Measurements from ENCODE around the gene FAM131C. TPM values are rescaled to one million over a fixed set of nuclear protein-coding genes. Genes with fewer than 3 reads are reported as not detected.

Gene FAM131C
- total RNA-seq, 2 donors from 2014 or later, result 0.32 to 0.86 TPM

DNA sequence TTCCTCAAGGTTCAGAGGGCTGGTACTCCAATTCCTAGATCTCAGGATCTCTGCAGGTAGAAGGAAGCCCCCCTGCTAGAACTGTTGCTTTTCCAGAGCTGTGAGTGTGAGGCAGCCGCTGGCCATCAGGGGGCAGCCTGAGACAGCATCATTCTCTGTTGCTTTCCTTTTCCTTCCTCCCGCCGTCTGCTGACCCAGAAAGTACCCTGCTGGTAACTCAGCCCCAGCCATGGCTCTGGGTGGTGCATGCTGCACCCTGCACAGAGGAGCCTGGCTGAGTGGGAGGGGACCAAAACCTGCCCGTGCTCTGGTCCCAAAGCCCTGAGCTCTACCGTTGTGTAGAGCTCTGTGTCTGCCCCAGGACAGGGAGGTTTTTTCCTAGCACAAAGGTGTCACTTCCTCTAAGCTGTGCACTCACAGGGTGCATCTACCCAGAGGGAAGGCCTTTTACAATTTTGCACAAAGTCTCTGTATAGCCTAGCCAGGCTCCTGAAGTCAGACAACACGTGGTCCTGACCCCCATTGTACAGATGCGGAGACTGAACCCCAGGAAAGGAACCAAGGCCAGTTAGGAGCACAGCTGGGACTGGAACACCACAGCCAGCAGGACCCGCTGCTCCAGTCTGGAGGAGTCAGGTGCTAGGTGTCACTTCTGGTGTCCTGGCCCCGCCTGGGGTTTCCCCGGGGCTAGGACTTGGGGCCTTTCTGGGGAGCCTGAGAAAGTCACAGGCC, 5.6 kb upstream of the FAM131C start:
- Mint-ChIP-seq H3K4me1 (ENCODE audit: low read depth) (peaks cover 6% of the 10 kb centered on the region), H3K4me3 (peak overlapping the region; percentile 67 to 86), H3K36me3 (ENCODE audit: insufficient read depth in 2 of 2) (no peaks in the 10 kb centered on the region), H3K27ac (no peak overlapping the region), H3K9me3 (no peaks in the 10 kb centered on the region), H3K27me3 (ENCODE audit: low read depth) (peaks cover 6% of the 10 kb centered on the region)
- DNase-seq (peak; percentile 61 to 77), ATAC-seq (replicated peaks in 1 of 2) (peak; percentile 78 to 87)

DNA sequence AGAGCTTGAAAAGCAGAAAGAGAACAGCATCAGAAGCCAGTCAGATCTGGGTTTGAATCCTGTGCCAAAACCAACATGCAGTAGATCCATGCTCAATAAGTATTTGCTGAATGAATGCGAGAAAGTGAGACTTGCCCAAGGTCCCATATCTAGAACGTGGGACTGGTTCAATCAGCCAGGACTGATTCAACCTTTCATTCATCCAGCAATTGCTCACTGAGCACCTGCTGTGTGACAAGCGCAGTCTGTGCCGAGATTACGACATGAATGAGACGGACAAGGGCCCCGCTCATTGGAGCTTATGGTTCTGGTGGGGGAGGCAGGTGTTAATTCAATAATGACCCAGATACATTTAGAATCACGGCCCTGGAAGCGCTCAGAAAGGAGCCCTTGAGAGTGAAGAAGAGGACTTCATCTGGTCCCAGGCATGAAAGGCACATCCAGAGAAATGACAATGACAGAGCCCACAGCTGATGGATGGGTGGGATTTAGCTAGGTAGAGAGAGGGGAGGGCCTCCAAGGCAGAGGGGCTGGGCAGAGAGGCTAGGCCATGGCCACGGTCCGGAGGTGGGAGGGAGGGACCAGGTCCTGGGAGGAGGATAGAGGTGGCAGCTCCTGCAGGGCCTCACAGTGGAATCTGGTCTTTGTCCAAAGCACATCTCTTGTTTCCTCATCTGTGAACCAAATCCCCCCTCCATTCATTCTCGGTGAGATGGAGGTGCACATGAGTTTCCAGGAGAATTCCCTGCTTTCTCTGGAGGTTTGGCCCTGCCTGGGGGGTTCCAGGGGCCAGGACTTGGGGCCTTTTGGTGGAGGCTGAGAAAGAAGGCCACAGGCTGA, 4.2 kb upstream of the FAM131C start:
- H3K4me3 Mint-ChIP-seq, result no peak overlapping the region
- ATAC-seq (replicated peaks in 1 of 2), result no peak
- H3K27ac Mint-ChIP-seq, result peak overlapping the region; percentile 7

DNA sequence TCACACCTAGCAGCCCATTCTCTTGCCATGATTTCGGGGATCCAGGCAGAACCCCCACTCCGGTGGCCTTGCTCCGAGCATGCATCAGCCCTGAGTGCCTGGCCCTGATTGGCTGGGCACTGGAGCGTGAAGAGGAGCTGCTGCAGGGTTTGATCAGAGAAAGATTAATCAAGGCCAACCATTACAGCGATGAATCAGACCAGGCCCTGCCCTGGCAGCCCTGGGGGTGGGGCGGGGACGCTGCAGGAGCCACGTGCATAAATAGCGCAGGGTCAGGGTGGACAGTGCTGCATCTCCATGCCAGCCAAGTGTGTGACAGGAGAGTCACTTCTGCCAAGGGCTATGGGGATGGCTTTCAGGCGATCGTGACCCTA, 3.4 kb upstream of the FAM131C start:
- Mint-ChIP-seq H3K36me3 (ENCODE audit: insufficient read depth in 2 of 2) (no peaks in the 10 kb centered on the region), H3K4me3 (no peak overlapping the region), H3K27me3 (ENCODE audit: low read depth) (peaks cover 12% of the 10 kb centered on the region), H3K9me3 (no peaks in the 10 kb centered on the region), H3K4me1 (ENCODE audit: low read depth) (peaks cover 6% of the 10 kb centered on the region), H3K27ac (peak overlapping the region; percentile 7)
- ATAC-seq (replicated peaks in 1 of 2) (no peak), DNase-seq (no peak)

More for the DNA sequence above, 4.2 kb upstream of the FAM131C start:
- Mint-ChIP-seq H3K36me3 (ENCODE audit: insufficient read depth in 2 of 2) (no peaks in the 10 kb centered on the region), H3K4me1 (ENCODE audit: low read depth) (peaks cover 6% of the 10 kb centered on the region), H3K9me3 (no peaks in the 10 kb centered on the region), H3K27me3 (ENCODE audit: low read depth) (peaks cover 12% of the 10 kb centered on the region)
- no peak for DNase-seq

DNA sequence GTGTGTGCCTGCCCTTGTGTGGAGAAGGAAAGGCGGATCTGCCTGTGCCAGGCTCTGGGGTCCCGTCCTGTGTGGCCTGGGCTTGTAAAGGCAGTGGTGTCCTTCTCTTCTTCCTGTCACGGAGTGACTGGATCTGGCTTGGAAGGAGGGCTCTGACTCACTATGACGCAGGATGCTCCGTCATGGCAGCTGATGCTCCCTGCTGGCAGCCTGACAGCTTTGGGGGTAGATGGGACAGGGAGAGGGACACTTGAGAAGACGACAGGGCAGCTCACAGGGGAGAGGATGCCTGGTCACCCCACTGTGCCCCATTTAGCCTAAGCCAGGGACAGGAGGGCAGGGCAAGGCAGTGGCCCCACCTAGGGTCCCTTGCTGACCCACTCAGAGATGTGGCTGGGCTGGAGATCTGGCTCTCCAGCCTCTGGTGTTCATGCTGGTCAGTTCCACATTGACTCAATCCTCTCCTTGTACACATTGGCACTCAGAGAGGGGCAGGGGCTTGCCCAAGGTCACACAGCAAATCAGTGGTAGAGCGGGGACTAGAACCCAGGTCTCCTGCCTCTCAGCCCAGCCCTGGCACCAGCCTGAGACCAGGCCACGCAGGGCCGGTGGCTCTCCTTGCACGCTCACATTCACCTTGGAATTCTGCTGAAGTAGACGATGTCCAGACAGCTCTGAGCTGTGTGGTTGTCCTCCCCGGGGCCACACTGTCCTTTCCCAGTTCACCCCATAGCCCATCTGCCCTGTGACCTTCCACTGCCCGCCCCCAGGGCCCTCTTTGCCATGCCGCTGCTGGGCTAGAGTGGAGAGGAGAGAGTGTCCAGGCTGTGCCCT, 2.8 kb upstream of the FAM131C start:
- Mint-ChIP-seq H3K9me3 (no peaks in the 10 kb centered on the region), H3K27ac (no peak overlapping the region), H3K4me1 (ENCODE audit: low read depth) (peaks cover 6% of the 10 kb centered on the region), H3K4me3 (no peak overlapping the region), H3K27me3 (ENCODE audit: low read depth) (peaks cover 12% of the 10 kb centered on the region), H3K36me3 (ENCODE audit: insufficient read depth in 2 of 2) (no peaks in the 10 kb centered on the region)
- ATAC-seq (replicated peaks in 1 of 2) (no peak), DNase-seq (no peak)

DNA sequence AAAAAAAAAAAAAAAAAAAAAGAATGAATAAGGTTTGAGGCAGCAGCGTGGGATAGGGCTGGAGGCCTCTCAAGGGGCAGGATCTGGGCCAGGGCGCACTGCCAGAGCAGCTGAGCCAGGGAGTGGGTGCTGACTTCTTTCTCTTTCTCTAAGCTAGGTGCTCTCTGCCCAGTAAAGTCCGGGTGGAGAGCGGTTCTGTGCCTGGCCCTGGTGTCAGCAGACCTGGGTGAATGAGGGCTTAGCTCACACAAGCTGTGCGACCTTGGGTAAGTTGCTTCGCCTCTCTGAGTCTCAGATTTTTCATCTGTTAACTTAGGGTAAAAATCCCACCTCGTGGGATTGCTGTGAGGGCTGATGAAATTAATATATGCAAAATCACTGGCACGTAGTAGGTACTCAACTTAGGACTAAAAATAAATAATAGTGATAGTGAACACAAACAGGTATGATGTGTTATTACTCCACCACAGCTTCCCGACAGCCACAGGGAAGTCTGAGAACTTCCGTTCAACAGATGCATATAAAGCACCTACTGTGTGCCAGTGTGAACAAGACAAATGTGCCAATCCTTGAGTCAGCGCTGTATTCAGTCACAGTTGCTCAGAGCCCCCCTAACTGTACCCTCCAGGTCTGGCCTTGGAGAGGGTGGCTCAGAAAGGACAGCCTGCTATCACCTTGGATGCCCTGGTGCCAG, 2.0 kb upstream of the FAM131C start:
- no peak overlapping the region for H3K4me3 Mint-ChIP-seq
- H3K27me3 Mint-ChIP-seq (ENCODE audit: low read depth), result peaks cover 12% of the 10 kb centered on the region
- no peak overlapping the region for H3K27ac Mint-ChIP-seq
- H3K36me3 Mint-ChIP-seq (ENCODE audit: insufficient read depth in 2 of 2), result no peaks in the 10 kb centered on the region
- ATAC-seq (replicated peaks in 1 of 2) (no peak), DNase-seq (no peak)
- peaks cover 6% of the 10 kb centered on the region for H3K4me1 Mint-ChIP-seq (ENCODE audit: low read depth)
- H3K9me3 Mint-ChIP-seq, result no peaks in the 10 kb centered on the region

DNA sequence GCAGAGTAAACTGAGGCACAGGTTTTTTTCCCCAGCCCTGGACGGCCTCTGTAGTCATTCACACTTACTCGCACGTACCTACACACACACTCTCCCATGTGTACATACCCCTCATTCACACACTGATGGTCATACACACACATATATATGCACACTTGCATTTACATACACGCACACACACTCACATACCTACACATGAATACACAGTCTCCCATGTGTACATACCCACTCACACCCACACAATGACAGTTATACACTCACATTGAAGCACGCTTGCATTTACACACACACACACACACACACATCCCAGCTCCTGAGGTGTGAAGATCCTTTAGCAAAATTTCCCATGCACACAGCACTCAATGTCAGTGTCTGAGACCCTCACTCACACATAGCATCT, 766 bp upstream of the FAM131C start:
- Mint-ChIP-seq H3K36me3 (ENCODE audit: insufficient read depth in 2 of 2) (no peaks in the 10 kb centered on the region), H3K27ac (no peak overlapping the region), H3K4me3 (peak overlapping the region; percentile 14 to 76), H3K4me1 (ENCODE audit: low read depth) (peaks cover 6% of the 10 kb centered on the region), H3K27me3 (ENCODE audit: low read depth) (peaks cover 12% of the 10 kb centered on the region), H3K9me3 (no peaks in the 10 kb centered on the region)
- ATAC-seq (replicated peaks in 1 of 2) (no peak), DNase-seq (no peak)

DNA sequence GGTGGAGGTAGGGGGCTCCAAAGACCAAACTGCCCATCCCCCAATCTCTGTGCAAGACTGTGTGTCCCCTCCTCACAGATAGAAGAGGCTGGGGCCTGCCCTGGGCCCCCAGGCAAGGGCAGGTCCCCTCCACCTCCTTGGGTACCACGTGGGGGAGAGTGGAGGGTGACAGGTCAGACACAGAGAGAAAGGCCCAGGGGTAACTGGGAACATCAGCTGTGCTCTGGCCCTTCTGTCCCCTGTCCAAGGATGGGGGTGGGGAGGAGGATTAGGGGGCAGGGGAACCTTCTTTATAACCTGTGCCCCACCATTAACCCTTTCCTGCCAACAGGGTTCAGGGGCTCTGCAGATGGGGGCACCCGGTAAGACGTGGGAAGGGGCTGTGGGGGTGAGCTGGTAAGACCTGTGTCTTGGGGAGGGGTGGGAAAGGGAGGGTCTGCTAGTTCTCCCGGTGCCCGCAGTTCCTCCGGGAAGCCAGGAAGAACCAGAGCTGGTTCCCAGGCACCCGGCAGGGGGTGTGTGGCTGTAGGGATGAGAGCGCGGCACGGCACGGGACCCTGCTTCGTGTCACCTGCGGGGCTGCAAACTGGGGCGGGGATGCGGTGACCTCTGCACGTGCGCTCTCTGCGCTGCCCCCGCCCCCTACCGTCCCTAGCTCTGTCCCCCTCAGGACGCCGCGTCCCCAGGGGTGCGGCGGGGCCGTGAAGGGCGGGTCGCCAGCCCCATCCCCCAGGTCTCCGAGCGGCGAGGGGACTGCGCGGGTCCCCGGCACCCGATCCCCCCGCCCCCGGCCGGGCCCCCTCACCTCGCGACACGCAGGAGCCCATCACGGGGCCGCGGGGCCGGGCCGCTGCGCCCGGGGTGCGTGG, 601 bp downstream of the FAM131C start:
- Mint-ChIP-seq H3K27me3 (ENCODE audit: low read depth) (peaks cover 12% of the 10 kb centered on the region), H3K4me3 (peak overlapping the region in 1 of 2 donors; percentile 44), H3K4me1 (ENCODE audit: low read depth) (no peaks in the 10 kb centered on the region), H3K27ac (no peak overlapping the region), H3K9me3 (no peaks in the 10 kb centered on the region), H3K36me3 (ENCODE audit: insufficient read depth in 2 of 2) (no peaks in the 10 kb centered on the region)
- DNase-seq, result no peak
- ATAC-seq (replicated peaks in 1 of 2), result peak; percentile 41 to 50

DNA sequence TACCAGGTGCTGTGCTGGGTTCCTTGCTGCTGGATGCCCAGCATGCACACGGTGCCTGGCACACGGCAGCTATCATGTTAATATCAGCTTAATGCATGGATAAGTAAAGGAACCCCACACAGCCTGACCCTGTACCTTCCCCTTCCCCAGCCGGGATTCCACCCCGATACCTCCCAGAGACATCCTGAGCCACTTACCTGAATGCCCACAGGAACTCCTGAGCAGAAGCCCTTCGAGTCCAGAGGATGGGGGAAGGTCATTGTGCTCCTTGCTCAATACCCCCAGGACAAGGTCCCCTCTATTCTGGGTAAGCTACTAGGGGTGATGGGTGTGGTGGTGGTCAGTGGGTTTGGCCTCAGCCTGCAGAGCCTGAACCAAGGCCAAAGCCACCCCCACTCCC, 1.4 kb downstream of the FAM131C start:
- DNase-seq (no peak), ATAC-seq (replicated peaks in 1 of 2) (no peak)
- Mint-ChIP-seq H3K27ac (no peak overlapping the region), H3K4me1 (ENCODE audit: low read depth) (no peaks in the 10 kb centered on the region), H3K36me3 (ENCODE audit: insufficient read depth in 2 of 2) (no peaks in the 10 kb centered on the region), H3K9me3 (no peaks in the 10 kb centered on the region), H3K4me3 (no peak overlapping the region), H3K27me3 (ENCODE audit: low read depth) (peaks cover 12% of the 10 kb centered on the region)

DNA sequence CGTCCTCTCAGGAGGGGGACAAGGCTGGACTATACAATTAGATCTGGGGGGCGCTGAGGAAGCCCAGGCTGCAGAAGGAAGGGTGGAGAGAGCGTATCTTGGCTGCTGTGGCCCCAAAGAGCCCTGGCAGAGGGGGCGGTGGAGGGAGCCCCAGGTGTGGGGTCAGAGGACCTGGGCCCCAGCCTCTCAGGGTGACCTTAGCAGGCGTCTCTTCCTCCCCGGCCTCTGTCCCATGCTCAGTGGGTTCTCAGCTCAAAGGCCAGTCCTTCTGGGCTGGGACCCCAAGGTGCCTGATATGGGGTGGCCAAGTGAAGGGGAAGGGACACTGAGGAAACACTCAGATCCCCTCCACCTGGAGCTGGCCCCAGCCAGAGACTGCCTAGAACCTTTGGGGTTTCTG, 1.8 kb downstream of the FAM131C start:
- H3K4me3 Mint-ChIP-seq, result no peak overlapping the region
- H3K4me1 Mint-ChIP-seq (ENCODE audit: low read depth), result no peaks in the 10 kb centered on the region
- H3K27me3 Mint-ChIP-seq (ENCODE audit: low read depth), result peaks cover 12% of the 10 kb centered on the region
- no peaks in the 10 kb centered on the region for H3K9me3 Mint-ChIP-seq
- no peaks in the 10 kb centered on the region for H3K36me3 Mint-ChIP-seq (ENCODE audit: insufficient read depth in 2 of 2)
- ATAC-seq (replicated peaks in 1 of 2), result no peak
- no peak for DNase-seq
- no peak overlapping the region for H3K27ac Mint-ChIP-seq

DNA sequence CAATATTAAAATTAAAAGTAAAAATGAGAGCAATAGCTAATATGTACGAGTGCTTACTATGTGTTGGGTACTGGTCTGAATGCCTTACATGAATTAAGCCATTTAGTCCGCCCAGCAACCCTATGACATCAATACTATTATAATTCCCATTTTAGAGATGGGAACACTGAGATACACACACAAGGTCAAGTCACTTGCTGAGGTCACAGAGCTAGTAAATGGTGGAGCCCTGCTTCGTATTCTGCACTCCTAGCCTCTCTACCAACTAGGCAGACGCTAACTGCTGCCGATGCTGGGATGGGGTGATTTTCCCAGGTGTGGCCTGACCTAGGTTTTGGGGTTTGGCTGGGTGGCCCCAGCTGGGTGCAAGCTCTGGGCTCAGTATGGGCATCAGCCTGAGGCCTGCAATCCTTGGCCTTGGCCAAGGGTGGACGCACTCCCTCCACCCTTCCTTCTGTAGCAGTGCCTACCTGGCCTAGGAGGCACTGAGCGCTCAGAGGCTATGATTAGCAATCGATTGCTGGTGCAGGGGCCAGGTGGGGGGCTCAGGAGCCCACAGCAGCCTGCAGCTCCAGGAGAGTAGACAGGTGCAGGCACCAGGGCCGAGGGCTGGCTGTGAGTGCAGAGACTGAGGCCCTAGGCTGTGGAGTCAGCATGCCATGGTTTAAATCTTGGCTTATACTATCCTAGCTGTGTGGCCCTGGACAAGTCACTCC, 2.7 kb downstream of the FAM131C start:
- Mint-ChIP-seq H3K9me3 (no peaks in the 10 kb centered on the region), H3K36me3 (ENCODE audit: insufficient read depth in 2 of 2) (no peaks in the 10 kb centered on the region), H3K4me3 (no peak overlapping the region), H3K27ac (no peak overlapping the region), H3K27me3 (ENCODE audit: low read depth) (peaks cover 12% of the 10 kb centered on the region), H3K4me1 (ENCODE audit: low read depth) (no peaks in the 10 kb centered on the region)
- DNase-seq (no peak), ATAC-seq (replicated peaks in 1 of 2) (no peak)

DNA sequence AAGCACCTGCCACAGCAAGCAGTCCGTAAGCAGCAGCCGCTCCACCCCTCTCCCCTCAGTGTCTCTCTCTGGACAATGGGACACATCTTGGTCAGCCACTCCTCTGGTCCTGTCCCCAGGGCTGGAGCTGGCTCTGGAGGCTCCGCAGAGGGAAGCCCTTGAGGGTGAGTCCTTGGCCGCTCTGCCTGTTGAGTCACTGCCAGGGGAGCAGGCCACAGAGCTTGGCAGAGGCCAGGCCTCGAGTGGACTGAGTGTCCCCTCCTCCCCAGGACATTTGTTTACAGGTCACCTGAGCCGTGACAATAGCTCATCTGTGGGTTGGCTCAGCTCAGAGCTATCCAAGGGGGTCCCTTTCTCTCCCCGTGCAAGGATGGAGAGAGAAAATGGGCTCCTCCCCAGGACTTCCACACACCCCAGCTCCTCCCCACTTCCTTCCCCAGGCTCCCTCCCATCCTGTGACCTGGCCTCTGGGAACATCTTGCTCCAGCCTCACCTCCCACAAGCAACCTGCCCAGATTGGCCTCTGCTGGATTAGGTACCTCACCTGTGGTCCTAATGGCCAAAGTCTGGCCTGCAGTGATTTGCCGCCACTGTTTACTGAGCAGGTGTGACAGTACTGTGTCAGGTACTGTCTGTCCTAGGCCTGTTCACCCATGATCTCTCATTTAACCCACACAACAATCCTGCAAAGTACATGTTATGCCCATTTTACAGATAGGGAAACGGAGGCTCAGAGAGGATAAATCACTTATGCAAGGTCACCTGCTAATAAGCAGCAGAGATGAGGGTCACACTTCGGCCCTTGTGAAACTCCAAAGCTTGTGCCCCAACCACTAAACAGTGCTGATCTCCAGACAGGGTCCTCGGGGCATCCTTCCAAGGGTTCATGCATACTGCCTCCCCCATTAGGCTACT, 4.8 kb downstream of the FAM131C start:
- no peaks in the 10 kb centered on the region for H3K4me1 Mint-ChIP-seq (ENCODE audit: low read depth)

More for the DNA sequence above, 4.8 kb downstream of the FAM131C start:
- Mint-ChIP-seq H3K27me3 (ENCODE audit: low read depth) (peaks cover 17% of the 10 kb centered on the region), H3K27ac (no peak overlapping the region), H3K9me3 (no peaks in the 10 kb centered on the region), H3K36me3 (ENCODE audit: insufficient read depth in 2 of 2) (no peaks in the 10 kb centered on the region), H3K4me3 (no peak overlapping the region)
- no peak for DNase-seq
- ATAC-seq (replicated peaks in 1 of 2), result no peak
